HK-2 (cell line): ENCODE results near the gene NFIC.
"Not testable (repeated sequence)": the region's sequence is repeated elsewhere in the genome, so short reads cannot be mapped to it uniquely, and the experiment has no call there.

ENCODE experiments used
- DNase-seq: peaks from one replicate; pipeline ENCODE4 v3.0.0-alpha.2; 2018; ENCODE audit not compliant: unreplicated experiment

NFIC gene

GRCh38 chr19:3372413-3372812, 6.0 kb downstream of the NFIC start:
- no peak for DNase-seq

GRCh38 chr19:3373971-3374368, 7.6 kb downstream of the NFIC start:
- no peak for DNase-seq

GRCh38 chr19:3374369-3375112, 8.2 kb downstream of the NFIC start:
- no peak for DNase-seq

GRCh38 chr19:3375221-3376090, 9.1 kb downstream of the NFIC start:
- DNase-seq: no peak

- DNase-seq: not testable (repeated sequence)
These were observed 9.7 kb downstream of the NFIC start for GRCh38 chr19:3376091-3376455.

GRCh38 chr19:3378352-3379150, 12.2 kb downstream of the NFIC start:
- no peak for DNase-seq

- no peak for DNase-seq
These were observed 14.4 kb downstream of the NFIC start for GRCh38 chr19:3380829-3381228.

- DNase-seq: no peak
These were observed 15.5 kb downstream of the NFIC start for GRCh38 chr19:3381701-3382372.

- no peak for DNase-seq
These were observed 16.2 kb downstream of the NFIC start for GRCh38 chr19:3382460-3383100.

GRCh38 chr19:3383121-3383722, 16.8 kb downstream of the NFIC start:
- no peak for DNase-seq

- DNase-seq: no peak
These were observed 20.3 kb downstream of the NFIC start for GRCh38 chr19:3386447-3387234.

GRCh38 chr19:3387645-3388589, 21.5 kb downstream of the NFIC start:
- DNase-seq: no peak

GRCh38 chr19:3389446-3389778, 23.0 kb downstream of the NFIC start:
- DNase-seq: no peak

- no peak for DNase-seq
These were observed 23.5 kb downstream of the NFIC start for GRCh38 chr19:3389876-3390371.

- not testable (repeated sequence) for DNase-seq
These were observed 25.5 kb downstream of the NFIC start for GRCh38 chr19:3391911-3392310.

GRCh38 chr19:3392480-3392879, 26.1 kb downstream of the NFIC start:
- no peak for DNase-seq

GRCh38 chr19:3396881-3397265, 30.5 kb downstream of the NFIC start:
- no peak for DNase-seq

- DNase-seq: no peak
These were observed 31.1 kb downstream of the NFIC start for GRCh38 chr19:3397266-3398022.
